OCI-LY1 (cell line): ENCODE results near the gene GRHPR.

Experiments
- H2AFZ ChIP-seq: fragments of 200-600 bp; sonication (generic), shearing (Covaris generic); 2 replicates; pipeline ENCODE4 v1.6.0; 2014; ENCODE audit warnings: antibody characterized with exemption, mild to moderate bottlenecking, low read length
- H3F3A ChIP-seq: fragments of 200-600 bp; sonication (generic), shearing (Covaris generic); 2 replicates; pipeline ENCODE4 v1.6.0; 2014; ENCODE audit warnings: mild to moderate bottlenecking, antibody characterized with exemption, low read length, moderate library complexity; ENCODE audit not compliant: insufficient read depth
- H3K27ac ChIP-seq: fragments of 200-600 bp; sonication (generic); 2 replicates; pipeline ENCODE4 v1.5.1; 2014; ENCODE audit warnings: low read length, mixed run types, mild to moderate bottlenecking, low read depth; ENCODE audit not compliant: poor library complexity, severe bottlenecking
- H3K27me3 ChIP-seq: fragments of 200-600 bp; sonication (generic); 2 replicates; pipeline ENCODE4 v1.6.0; 2014; ENCODE audit warnings: antibody characterized with exemption, mild to moderate bottlenecking, low read length, moderate library complexity; ENCODE audit not compliant: insufficient read depth
- H3K36me3 ChIP-seq: fragments of 200-600 bp; sonication (generic); 2 replicates; pipeline ENCODE4 v1.6.1; 2014; ENCODE audit warnings: mild to moderate bottlenecking, antibody characterized with exemption, low read length, moderate library complexity, mixed read lengths; ENCODE audit not compliant: insufficient read depth
- H3K4me1 ChIP-seq: fragments of 200-600 bp; sonication (generic); 2 replicates; pipeline ENCODE4 v1.5.1; 2014; ENCODE audit warnings: mild to moderate bottlenecking, low read length, moderate library complexity; ENCODE audit not compliant: insufficient read depth, severe bottlenecking
- H3K4me2 ChIP-seq: fragments of 200-600 bp; sonication (generic), shearing (Covaris generic); 2 replicates; pipeline ENCODE4 v1.6.1; 2014; ENCODE audit warnings: low read length
- H3K4me3 ChIP-seq: fragments of 200-600 bp; sonication (generic); 2 replicates; pipeline ENCODE4 v1.5.1; 2014; ENCODE audit warnings: low read length, low read depth, mild to moderate bottlenecking, mixed read lengths; ENCODE audit not compliant: poor library complexity, severe bottlenecking
- H3K79me2 ChIP-seq: fragments of 200-600 bp; shearing (Covaris generic); 2 replicates; pipeline ENCODE4 v1.6.1; 2016; ENCODE audit warnings: mixed run types, low read length, mixed read lengths; ENCODE audit not compliant: insufficient read depth
- H3K9ac ChIP-seq: fragments of 200-600 bp; sonication (generic), shearing (Covaris generic); 2 replicates; pipeline ENCODE4 v1.6.1; 2014; ENCODE audit warnings: mild to moderate bottlenecking, low read length, mixed read lengths
- H3K9me2 ChIP-seq: fragments of 200-600 bp; sonication (generic), shearing (Covaris generic); 2 replicates; pipeline ENCODE4 v1.6.1; 2014; ENCODE audit warnings: low read depth, mild to moderate bottlenecking, low read length, mixed read lengths
- H3K9me3 ChIP-seq: fragments of 200-600 bp; shearing (Covaris generic); 2 replicates; pipeline ENCODE4 v1.6.1; 2014; ENCODE audit warnings: low read length, mixed read lengths
- H4K20me1 ChIP-seq: fragments of 200-600 bp; sonication (generic), shearing (Covaris generic); 2 replicates; pipeline ENCODE4 v1.6.0; 2016; ENCODE audit warnings: mild to moderate bottlenecking, low read length; ENCODE audit not compliant: insufficient read depth
- CTCF ChIP-seq: fragments of 200-600 bp; sonication (generic), shearing (Covaris generic); IDR thresholded peaks from 2 replicates; pipeline ENCODE4 v1.5.1; 2017; ENCODE audit warnings: mild to moderate bottlenecking, antibody characterized with exemption, low read length, moderate library complexity, mixed read lengths
- EZH2 ChIP-seq: fragments of 200-600 bp; sonication (generic), shearing (Covaris generic); IDR thresholded peaks from 2 replicates; pipeline ENCODE4 v1.8.0; 2017; ENCODE audit warnings: borderline replicate concordance, mixed run types, mild to moderate bottlenecking, antibody characterized with exemption, low read length, moderate library complexity, mixed read lengths

GRHPR gene

DNA sequence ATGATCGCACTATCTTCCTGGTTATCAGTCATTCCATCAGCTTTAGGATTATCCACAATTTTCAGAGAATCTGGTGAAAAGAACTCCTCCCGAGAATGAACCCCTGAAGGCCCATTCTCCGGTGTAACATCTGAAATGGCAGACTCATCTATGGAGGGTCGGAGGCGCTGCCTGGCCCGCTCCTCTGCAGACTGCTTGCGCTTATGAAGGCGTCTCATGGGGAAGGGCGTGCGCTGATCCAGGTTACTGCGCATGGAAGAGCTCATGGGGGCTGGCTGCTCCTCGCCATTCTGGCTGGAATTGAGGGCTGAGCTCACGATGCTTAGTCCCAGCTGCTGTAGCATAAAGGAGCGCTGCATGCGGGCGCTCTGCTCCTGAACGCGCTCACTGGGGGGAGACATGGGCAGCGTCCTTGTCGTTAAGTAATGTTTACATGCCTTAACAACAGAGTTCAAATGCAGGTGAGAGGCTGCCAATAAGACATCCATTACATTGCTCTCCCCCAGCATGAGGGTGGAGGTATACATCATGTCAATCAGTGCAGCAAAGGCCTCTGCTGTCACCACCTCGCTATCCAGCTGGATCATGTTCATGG, 19.4 kb downstream of the GRHPR start:
- H3K79me2 ChIP-seq = peaks cover 8% of the 10 kb centered on the region; the same call in 1 of the 2 replicates
- no peaks in the 10 kb centered on the region for H3K9me2 ChIP-seq
- H3K9ac ChIP-seq = no peak overlapping the region
- no peaks in the 10 kb centered on the region for H4K20me1 ChIP-seq
- H3K4me2 ChIP-seq = no peak overlapping the region
- H2AFZ ChIP-seq = no peak overlapping the region
- no peaks in the 10 kb centered on the region for H3F3A ChIP-seq
- H3K27me3 ChIP-seq = no peaks in the 10 kb centered on the region
- H3K27ac ChIP-seq = no peak overlapping the region
- peaks cover 5% of the 10 kb centered on the region for H3K4me1 ChIP-seq
- peaks cover 78% of the 10 kb centered on the region for H3K36me3 ChIP-seq
- H3K4me3 ChIP-seq = no peak overlapping the region
- no peaks in the 10 kb centered on the region for H3K9me3 ChIP-seq
- TF ChIP-seq EZH2 = no peak
- TF ChIP-seq CTCF = no peak

- Histone ChIP-seq H3K9me3 (no peaks in the 10 kb centered on the region), H3K4me2 (no peak overlapping the region), H3K36me3 (peaks cover 78% of the 10 kb centered on the region), H3K27ac (no peak overlapping the region), H2AFZ (no peak overlapping the region), H3K9me2 (no peaks in the 10 kb centered on the region), H3K79me2 (peaks cover 13% of the 10 kb centered on the region), H3F3A (no peaks in the 10 kb centered on the region), H3K9ac (no peak overlapping the region), H3K27me3 (no peaks in the 10 kb centered on the region), H3K4me1 (peaks cover 5% of the 10 kb centered on the region), H3K4me3 (no peak overlapping the region), H4K20me1 (no peaks in the 10 kb centered on the region)
- TF ChIP-seq EZH2 = no peak
- TF ChIP-seq CTCF = no peak
Measured at GRCh38 chr9:37442556-37442955, 20.1 kb downstream of the GRHPR start.

DNA sequence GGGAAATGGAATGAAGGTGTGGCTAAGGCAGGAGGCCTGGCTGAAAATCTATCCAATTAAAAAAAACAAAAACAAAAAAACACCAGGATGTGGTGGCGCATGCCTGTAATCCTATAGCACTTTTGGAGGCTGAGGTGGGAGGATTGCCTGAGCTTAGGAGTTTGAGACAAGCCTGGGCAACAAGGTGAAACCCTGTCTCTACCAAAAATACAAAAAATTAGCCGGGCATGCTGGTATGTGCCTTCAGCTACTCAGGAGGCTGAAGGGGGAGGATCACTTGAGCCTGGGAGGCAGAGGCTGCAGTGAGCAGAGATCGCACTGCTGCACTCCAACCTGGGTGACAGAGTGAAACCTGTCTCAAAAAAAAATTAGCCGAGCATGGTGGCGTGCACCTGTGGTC, 21.1 kb downstream of the GRHPR start:
- H3K36me3 ChIP-seq = peaks cover 77% of the 10 kb centered on the region
- no peak overlapping the region for H3K4me2 ChIP-seq
- H3K9me2 ChIP-seq = no peaks in the 10 kb centered on the region
- no peaks in the 10 kb centered on the region for H3F3A ChIP-seq
- H3K27me3 ChIP-seq = no peaks in the 10 kb centered on the region
- H3K4me1 ChIP-seq = peaks cover 5% of the 10 kb centered on the region
- H3K4me3 ChIP-seq = no peak overlapping the region
- peaks cover 22% of the 10 kb centered on the region for H3K79me2 ChIP-seq
- TF ChIP-seq EZH2 (no peak), CTCF (no peak)
- H3K27ac ChIP-seq = no peak overlapping the region
- H2AFZ ChIP-seq = no peak overlapping the region
- H3K9ac ChIP-seq = no peak overlapping the region
- H3K9me3 ChIP-seq = no peaks in the 10 kb centered on the region
- no peaks in the 10 kb centered on the region for H4K20me1 ChIP-seq
